ENCODE data around the gene RPS19BP1. TPM values are rescaled to one million over a fixed set of nuclear protein-coding genes. Genes with fewer than 3 reads are reported as not detected.

RPS19BP1 gene
- polyA plus RNA-seq, 1 of the 3 experiments (the other 2 are of a cell fraction), result 97.2 TPM

DNA sequence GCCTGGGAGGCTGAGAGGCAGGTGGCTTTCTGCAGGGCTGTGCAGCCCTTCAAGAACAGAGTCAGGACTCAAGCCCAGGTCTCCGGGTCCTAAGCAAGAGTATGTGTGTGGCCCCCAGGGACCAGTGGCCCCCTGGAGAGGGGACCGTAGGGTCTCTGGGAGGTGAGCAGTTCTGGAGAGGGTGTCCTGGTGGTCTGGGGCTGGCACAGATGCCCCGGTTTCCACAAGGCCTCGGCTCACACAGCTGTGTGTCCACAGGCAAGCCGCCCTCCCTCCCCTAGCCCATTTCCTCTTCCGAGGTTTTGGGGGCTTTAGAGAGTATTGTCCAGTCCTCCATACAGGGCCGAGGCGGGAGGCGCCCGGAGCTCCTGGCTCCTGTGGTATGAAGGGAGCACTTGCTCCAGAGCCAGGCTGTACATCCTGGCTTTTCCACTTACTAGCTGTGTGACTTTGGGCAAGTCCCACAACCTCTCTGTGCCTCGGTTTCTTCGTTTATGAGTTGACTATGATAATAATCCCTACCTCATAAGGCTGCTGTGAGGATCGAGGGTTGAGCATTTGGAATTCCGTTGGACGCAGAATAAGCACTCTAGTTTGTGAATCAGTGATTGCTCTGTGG lies 3.4 kb upstream of the RPS19BP1 start:
- no peaks in the 10 kb centered on the region for H3K27me3 ChIP-seq (ENCODE audit: insufficient read depth)

DNA sequence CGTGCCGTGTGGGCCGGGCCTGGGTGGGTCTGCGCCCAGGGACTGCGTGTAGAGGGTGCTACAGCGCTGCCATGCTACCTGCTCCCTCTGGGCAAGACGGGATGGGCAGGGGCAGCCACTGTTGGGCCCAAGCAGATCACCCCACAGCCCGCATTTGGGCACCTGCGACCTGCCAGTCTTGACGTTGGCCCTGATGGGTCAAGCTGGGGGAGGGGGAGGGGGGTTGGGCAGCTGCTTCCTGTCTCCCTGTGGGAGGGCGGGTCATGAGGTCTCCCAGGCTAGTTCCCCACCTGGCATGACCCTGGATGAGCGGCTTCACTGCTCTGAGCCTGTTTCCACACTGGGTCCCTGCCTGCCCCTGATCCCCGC lies 2.8 kb upstream of the RPS19BP1 start:
- ChIA-PET POLR2A (interaction anchor here (1.5 kb wide), 1 partner anchor 501 kb away, joined by 7 read pairs; no protein-coding TSS in a partner anchor), CTCF (interaction anchor here (0.6 to 3.9 kb wide), 24 partner anchors 8 to 813 kb away, joined by 3 to 62 read pairs (median 6); partner anchors contain the start of gene ADSL)
- Histone ChIP-seq H3K4me1 (ENCODE audit: control insufficient read depth in 1 of 2, insufficient read depth in 2 of 2, low read depth in 1 of 2, low read length in 1 of 2) (peaks cover 0 to 9% of the 10 kb centered on the region in 2 experiments; a peak in 1 of 4 replicates), H3K36me3 (replicated peaks in 1 of 2; ENCODE audit: control insufficient read depth in 1 of 2, insufficient read depth in 2 of 2, low read length in 1 of 2) (no peaks in the 10 kb centered on the region), H3K79me2 (ENCODE audit: insufficient read depth) (peaks cover 18% of the 10 kb centered on the region), H3K9ac (no peak overlapping the region), H3K9me2 (no peaks in the 10 kb centered on the region), H2AFZ (ENCODE audit: low read depth) (no peak overlapping the region), H3K9me3 (no peaks in the 10 kb centered on the region), H3K27me3 (ENCODE audit: insufficient read depth) (no peaks in the 10 kb centered on the region), H4K20me1 (ENCODE audit: insufficient read depth) (no peaks in the 10 kb centered on the region), H3K4me3 (ENCODE audit: low read depth in 2 of 2, low read length in 1 of 2) (no peak overlapping the region), H3F3A (replicated peaks; ENCODE audit: insufficient read depth) (no peaks in the 10 kb centered on the region), H3K27ac (ENCODE audit: low read depth in 2 of 2, low read length in 1 of 2) (no peak overlapping the region), H3K4me2 (no peak overlapping the region)
- TF ChIP-seq USF1 (IDR thresholded peaks at IDR 0.05; ENCODE audit: borderline replicate concordance, low read depth), result no peak
- no peak for TF ChIP-seq RXRA (IDR thresholded peaks at IDR 0.05; ENCODE audit: borderline replicate concordance, low read depth)
- no peak for TF ChIP-seq USF2 (IDR thresholded peaks at IDR 0.05; ENCODE audit: borderline replicate concordance, low read depth, low read length)
- TF ChIP-seq FOXM1 (IDR thresholded peaks at IDR 0.05; ENCODE audit: low read depth), result no peak
- TF ChIP-seq EZH2phosphoT487 (IDR thresholded peaks at IDR 0.05; ENCODE audit: borderline replicate concordance, low read depth), result no peak
- no peak for TF ChIP-seq MXI1 (IDR thresholded peaks at IDR 0.05; ENCODE audit: low read depth, low read length)
- TF ChIP-seq SIN3A (IDR thresholded peaks at IDR 0.05; ENCODE audit: borderline replicate concordance, low read depth, low read length), result no peak
- no peak for TF ChIP-seq FOXJ3 (CRISPR knock-in tag; IDR thresholded peaks at IDR 0.05)
- no peak for DNase-seq
- WGBS (ENCODE audit: low lambda C conversion rate), result 100% methylated on average over 1 of the region's 13 CpGs

More for the DNA sequence above, 3.4 kb upstream of the RPS19BP1 start:
- Histone ChIP-seq H3K36me3 (replicated peaks in 1 of 2; ENCODE audit: control insufficient read depth in 1 of 2, insufficient read depth in 2 of 2, low read length in 1 of 2) (no peaks in the 10 kb centered on the region), H3F3A (replicated peaks; ENCODE audit: insufficient read depth) (no peaks in the 10 kb centered on the region), H3K79me2 (ENCODE audit: insufficient read depth) (peaks cover 14% of the 10 kb centered on the region), H2AFZ (ENCODE audit: low read depth) (no peak overlapping the region), H3K4me3 (ENCODE audit: low read depth in 2 of 2, low read length in 1 of 2) (no peak overlapping the region), H3K27ac (ENCODE audit: low read depth in 2 of 2, low read length in 1 of 2) (no peak overlapping the region), H3K9me3 (no peaks in the 10 kb centered on the region), H3K4me2 (no peak overlapping the region), H4K20me1 (ENCODE audit: insufficient read depth) (no peaks in the 10 kb centered on the region), H3K9me2 (no peaks in the 10 kb centered on the region), H3K9ac (no peak overlapping the region), H3K4me1 (ENCODE audit: control insufficient read depth in 1 of 2, insufficient read depth in 2 of 2, low read depth in 1 of 2, low read length in 1 of 2) (peaks cover 0 to 7% of the 10 kb centered on the region in 2 experiments; a peak in 1 of 4 replicates)
- no peak for TF ChIP-seq JUND (IDR thresholded peaks at IDR 0.05)
- TF ChIP-seq PBX3 (IDR thresholded peaks at IDR 0.05), result no peak
- no peak for TF ChIP-seq SMC3 (IDR thresholded peaks at IDR 0.05; ENCODE audit: low read depth, low read length)
- TF ChIP-seq, protein P1, sequence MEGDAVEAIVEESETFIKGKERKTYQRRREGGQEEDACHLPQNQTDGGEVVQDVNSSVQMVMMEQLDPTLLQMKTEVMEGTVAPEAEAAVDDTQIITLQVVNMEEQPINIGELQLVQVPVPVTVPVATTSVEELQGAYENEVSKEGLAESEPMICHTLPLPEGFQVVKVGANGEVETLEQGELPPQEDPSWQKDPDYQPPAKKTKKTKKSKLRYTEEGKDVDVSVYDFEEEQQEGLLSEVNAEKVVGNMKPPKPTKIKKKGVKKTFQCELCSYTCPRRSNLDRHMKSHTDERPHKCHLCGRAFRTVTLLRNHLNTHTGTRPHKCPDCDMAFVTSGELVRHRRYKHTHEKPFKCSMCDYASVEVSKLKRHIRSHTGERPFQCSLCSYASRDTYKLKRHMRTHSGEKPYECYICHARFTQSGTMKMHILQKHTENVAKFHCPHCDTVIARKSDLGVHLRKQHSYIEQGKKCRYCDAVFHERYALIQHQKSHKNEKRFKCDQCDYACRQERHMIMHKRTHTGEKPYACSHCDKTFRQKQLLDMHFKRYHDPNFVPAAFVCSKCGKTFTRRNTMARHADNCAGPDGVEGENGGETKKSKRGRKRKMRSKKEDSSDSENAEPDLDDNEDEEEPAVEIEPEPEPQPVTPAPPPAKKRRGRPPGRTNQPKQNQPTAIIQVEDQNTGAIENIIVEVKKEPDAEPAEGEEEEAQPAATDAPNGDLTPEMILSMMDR (IDR thresholded peaks at IDR 0.05), result no peak
- TF ChIP-seq YY1 (IDR thresholded peaks at IDR 0.05; ENCODE audit: low read depth), result no peak
- no peak for TF ChIP-seq RXRA (IDR thresholded peaks at IDR 0.05; ENCODE audit: borderline replicate concordance, low read depth)
- no peak for TF ChIP-seq RAD21 (IDR thresholded peaks at IDR 0.05; ENCODE audit: low read length)
- TF ChIP-seq MXI1 (IDR thresholded peaks at IDR 0.05; ENCODE audit: low read depth, low read length), result no peak
- no peak for TF ChIP-seq CHD2 (IDR thresholded peaks at IDR 0.05; ENCODE audit: low read length, partially characterized antibody)
- ChIA-PET POLR2A (interaction anchor here (0.6 to 1.5 kb wide), 2 partner anchors 501 to 635 kb away, joined by 3 to 7 read pairs; no protein-coding TSS in a partner anchor), CTCF (interaction anchor here (1.3 to 3.9 kb wide), 5 partner anchors 42 to 636 kb away, joined by 3 to 62 read pairs (median 4); no protein-coding TSS in a partner anchor)
- DNase-seq, result no peak
- WGBS (ENCODE audit: low lambda C conversion rate), result 31% methylated on average over 3 of the region's 15 CpGs

All from SK-N-SH (cell line).